ENCODE measurements around the gene TRIB2. TPM values are rescaled to one million over a fixed set of nuclear protein-coding genes. Genes with fewer than 3 reads are reported as not detected.

Gene TRIB2
- total RNA-seq, 1 donor from 2014 or later, result 12.3 TPM

- DNase-seq (ENCODE audit: low read depth), result no peak
These were observed 19.1 kb upstream of the TRIB2 start for GRCh38 chr2:12697617-12698016.

- no peak for DNase-seq (ENCODE audit: low read depth)
These were observed 15.7 kb upstream of the TRIB2 start for GRCh38 chr2:12700989-12701388.

- DNase-seq (ENCODE audit: low read depth), result no peak
These were observed 15.0 kb upstream of the TRIB2 start for GRCh38 chr2:12701786-12702167.

DNA sequence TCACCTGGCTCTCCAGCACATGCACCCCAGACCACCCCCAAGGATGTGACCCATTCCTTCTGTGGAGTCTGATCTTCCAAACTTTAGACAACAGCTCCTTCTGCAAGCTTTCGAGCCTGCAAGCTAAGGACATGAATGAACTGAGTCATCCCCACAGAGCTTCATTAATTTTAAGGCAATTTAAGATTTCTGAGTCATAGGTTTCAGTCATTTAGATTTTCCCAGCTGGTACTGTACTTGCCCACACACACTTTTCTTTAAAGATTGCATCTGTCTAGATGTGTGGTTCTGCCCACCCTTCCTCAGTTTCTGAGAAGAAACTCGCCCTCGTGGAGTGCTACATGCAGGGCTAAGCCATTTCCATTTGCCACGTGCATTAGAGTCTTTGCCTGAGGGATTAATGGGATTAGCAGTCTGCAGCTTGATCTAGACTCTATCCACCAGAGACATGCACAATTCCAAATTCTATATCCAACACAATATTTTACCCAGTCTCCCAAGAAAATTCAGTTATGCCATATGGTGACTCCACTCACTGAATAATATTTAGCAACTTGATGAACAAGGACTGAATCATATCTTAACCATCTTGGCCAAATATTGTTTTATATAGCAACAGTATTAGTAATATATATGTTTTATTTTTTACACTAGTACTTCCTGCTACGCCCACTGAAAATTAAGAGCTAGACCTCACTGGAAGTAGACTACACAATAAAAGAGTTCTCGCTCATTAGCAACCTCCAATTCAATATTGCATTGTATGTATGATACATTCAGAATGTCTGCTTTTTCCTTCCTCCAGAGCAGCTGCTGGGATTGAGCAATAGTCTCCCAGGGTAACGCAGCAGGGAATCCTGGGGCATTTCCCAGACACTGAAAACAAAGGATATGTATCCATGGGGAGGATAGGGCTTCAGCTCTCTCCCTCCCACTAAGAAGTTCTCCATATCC lies 14.3 kb upstream of the TRIB2 start:
- DNase-seq (ENCODE audit: low read depth), result peak; percentile 82

DNA sequence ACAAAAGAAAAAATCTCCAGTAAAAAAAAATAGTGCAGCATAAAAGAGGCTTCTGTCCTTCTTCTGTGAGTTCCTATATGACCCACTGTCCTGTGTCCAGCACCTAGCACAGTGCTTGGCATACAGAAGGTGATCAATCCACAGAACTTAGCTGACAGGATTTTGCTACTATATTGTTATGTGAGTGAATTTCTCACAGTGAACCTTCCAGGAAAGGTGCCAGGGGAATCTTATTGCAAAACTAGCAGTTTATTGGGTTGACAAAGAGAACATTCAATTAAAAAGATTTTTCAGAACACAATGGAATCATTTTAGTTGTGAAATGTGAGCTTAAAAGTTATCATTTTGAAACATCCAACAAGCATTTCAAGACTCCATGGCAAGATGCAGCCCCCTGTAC lies 12.4 kb upstream of the TRIB2 start:
- no peak for DNase-seq (ENCODE audit: low read depth)

DNA sequence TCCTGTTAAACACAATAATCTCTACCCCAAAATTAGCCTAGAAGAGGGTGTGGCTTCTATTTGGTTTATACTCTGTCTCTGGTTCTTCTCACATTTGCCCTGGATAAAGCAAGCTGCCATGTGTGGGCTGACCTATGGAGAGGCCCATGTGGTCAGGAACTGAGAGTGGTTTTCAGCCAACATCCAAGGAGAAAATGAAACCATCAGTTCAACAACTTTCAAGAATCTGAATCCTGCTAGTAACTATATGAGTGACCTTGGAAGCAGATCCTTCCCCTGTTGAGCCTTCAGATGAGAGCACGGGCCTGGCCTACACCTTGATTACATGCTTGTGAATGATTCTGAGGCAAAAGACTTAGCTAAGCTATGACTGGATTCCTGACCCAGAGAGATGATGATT lies 11.5 kb upstream of the TRIB2 start:
- DNase-seq (ENCODE audit: low read depth), result no peak

DNA sequence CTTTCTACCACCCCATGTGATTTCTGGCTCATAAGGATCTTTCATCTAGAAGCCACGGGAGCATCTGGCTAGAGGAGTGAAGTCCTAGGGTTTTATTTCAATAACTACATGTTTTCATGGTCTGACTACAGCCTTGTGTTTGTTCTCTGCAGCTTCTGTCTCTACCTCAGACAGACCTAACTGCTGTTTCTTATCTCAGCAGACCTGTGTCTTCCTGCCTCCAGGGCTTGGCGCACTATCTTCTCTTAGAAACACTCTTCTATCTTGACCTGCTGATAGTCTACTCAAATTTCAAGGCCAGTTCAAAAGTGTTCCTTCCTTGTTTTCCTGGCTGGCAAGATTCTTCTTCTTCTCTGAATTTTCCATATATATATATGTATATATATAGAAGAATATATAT lies 11.0 kb upstream of the TRIB2 start:
- no peak for DNase-seq (ENCODE audit: low read depth)

- no peak for DNase-seq (ENCODE audit: low read depth)
These were observed 8.1 kb upstream of the TRIB2 start for GRCh38 chr2:12708508-12709206.

GRCh38 chr2:12709207-12709522 lies 7.6 kb upstream of the TRIB2 start:
- DNase-seq (ENCODE audit: low read depth), result no peak

- no peak for DNase-seq (ENCODE audit: low read depth)
These were observed 6.4 kb upstream of the TRIB2 start for GRCh38 chr2:12710301-12710700.

DNA sequence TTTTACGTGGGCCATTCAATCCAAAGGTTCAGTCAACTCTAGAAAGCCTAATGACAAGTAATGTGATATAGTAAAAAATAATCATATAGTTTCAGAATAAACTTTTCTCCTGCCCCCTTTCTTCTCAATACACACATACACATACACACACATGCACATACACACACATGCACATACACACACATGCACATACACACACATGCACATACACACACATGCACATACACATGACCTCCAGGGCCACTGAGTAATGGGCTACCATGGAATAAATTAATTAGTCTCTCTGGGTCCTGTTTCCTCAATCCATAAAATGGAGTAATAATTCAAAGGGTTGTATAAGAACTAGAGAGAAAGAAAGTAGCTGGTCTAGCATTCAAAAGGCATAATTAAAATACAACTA lies 5.4 kb upstream of the TRIB2 start:
- no peak for DNase-seq (ENCODE audit: low read depth)

DNA sequence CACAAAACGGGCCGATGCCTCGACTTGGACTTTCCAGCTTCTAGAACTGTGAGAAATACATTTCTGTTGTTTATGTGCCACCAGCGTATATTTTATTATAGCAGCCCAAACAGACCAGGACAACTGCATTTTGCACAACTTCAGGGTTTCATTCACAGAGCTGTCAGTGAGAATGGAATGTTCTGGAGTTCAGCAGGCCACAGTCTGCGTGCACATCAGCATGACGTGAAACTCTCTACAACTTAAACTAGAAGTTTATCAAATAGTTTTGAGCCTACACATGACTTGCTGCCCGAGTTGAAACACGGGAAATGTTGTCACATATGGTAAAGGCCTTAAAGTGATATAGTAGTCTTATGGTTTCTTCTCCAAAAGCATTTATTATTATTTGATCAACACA lies 3.9 kb upstream of the TRIB2 start:
- no peak for DNase-seq (ENCODE audit: low read depth)

DNA sequence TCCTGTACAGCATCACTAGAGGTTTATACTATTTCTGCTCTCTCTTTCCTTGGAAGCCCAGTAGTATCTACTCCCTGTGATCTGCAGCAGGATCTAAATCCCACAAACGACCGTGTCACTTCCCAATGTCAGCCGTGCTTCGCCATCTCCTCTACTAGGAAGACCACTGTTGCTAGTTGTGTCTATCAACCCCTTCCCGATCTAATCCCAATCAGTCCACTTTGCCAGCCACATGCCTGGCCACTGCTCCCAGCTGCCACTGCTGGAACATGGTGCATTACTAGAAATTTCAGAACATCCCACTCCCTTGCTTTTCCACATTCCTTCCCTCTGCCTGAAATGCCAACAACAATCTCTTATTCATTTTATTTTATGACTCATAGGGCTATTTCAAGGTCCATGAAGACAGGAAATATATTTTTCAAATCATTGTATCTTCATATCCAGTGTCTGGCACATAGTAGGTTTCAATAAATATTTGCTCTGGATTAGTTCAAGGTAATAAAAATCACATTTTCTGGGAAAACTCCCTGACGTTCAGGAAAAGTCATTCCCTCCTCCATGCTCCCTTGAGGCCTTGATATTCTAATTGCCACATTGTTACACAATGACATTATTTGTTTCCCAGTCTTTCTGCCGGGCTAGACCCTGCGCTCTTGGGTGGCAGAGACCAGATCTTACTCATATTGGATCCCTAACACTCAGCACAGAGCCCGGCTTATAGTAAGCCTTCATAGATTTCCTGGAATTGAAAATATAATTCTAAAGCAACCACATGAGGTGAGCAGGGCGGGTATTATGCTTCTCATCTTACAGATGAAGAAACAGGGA lies 2.1 kb upstream of the TRIB2 start:
- no peak for DNase-seq (ENCODE audit: low read depth)

GRCh38 chr2:12715258-12716031 lies 1.3 kb upstream of the TRIB2 start:
- no peak for DNase-seq (ENCODE audit: low read depth)

DNA sequence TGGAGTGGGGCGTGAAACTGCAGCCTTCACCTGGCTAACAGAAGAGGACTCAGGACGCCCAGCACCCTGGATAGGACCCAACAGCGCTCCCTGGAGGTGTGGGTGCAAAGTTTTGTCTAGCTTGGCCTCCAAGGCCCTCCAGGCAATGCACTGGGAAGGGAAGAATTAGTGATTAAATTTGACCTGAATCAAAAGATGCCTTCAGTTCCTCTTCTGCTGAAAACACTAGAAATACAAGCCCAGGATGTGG lies 779 bp upstream of the TRIB2 start:
- peak; percentile 90 for DNase-seq (ENCODE audit: low read depth)

- peak; percentile 62 for DNase-seq (ENCODE audit: low read depth)
These were observed 667 bp downstream of the TRIB2 start for GRCh38 chr2:12717191-12718014.

DNA sequence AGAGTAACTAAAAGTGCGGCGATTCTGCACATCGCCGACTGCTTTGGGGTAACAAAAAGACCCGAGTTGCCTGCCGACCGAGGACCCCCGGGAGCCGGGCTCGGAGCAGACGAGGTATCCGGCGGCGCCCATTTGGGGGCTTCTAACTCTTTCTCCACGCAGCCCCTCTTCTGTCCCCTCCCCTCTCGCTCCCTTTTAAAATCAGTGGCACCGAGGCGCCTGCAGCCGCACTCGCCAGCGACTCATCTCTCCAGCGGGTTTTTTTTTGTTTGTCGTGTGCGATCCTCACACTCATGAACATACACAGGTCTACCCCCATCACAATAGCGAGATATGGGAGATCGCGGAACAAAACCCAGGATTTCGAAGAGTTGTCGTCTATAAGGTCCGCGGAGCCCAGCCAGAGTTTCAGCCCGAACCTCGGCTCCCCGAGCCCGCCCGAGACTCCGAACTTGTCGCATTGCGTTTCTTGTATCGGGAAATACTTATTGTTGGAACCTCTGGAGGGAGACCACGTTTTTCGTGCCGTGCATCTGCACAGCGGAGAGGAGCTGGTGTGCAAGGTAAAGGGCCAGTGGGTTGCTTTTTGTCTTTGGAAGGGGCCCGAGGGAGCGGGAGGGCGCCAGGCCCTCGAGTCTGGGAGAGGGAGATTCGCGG lies 1.4 kb downstream of the TRIB2 start:
- no peak for DNase-seq (ENCODE audit: low read depth)

DNA sequence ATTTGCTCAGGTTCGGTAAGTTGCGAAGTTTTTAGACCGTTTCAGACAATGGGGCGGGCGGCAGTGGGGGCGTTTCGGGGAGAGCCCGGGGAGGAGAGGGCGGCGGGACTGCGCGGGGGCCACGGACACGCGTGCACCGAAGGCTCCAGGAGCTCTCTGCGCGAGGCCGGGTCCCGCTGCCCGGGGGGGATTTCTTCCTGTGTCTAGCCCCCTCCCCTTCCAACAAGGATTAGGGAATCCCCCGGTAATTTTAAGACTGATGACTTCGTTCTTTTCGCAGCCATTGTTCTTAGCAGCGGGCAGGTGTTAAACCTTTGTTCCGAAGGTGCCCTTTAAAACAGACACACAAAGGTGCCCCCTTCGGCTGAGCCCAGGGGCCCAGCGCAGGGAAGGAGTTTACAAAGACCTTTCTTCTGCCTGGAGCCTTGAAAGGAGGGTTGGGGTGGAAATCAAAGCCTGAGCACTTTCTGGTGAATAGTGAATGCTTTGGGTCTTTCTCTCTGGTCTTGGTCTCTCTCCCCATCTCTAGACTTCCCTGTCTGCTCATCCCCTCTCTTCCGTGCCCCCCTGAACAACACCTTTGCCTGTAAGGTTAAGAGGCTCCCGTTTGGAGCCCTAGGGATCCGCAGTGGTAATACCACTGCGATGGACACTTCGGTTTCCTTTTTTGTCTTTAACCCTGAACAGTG lies 2.1 kb downstream of the TRIB2 start:
- DNase-seq (ENCODE audit: low read depth), result no peak
